GM19025 (cell line): ENCODE measurements around the gene EPS8L2.
"Not testable (repeated sequence)": the region's sequence is repeated elsewhere in the genome, so short reads cannot be mapped to it uniquely, and the experiment has no call there.

Experiments
- ATAC-seq: cut with Tn5 transposase; IDR thresholded peaks from one replicate; pipeline ENCODE4 v1.9.1; 2021; ENCODE audit warnings: mild to moderate bottlenecking, low read depth, moderate library complexity; ENCODE audit not compliant: unreplicated experiment

EPS8L2 gene

DNA sequence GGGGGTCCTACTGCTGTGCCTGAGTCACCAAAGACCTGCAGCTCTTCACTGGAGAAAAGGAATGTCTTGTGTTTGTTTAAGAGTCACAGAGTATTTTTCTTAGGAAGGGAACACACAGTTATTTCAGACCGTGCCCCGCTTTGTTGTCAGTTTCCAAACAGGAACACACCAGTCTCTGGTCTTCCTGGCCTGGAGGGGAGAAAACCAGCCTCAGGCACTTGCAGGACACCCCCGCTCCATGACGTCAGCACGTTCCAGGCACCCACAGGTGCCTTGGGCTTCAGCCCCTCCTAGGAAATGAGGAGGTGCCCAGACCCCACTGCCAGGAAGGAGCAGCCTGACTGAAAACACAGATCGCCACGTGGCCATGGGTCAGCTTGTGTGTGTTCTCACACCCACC, 16.4 kb upstream of the EPS8L2 start:
- no peak for ATAC-seq

DNA sequence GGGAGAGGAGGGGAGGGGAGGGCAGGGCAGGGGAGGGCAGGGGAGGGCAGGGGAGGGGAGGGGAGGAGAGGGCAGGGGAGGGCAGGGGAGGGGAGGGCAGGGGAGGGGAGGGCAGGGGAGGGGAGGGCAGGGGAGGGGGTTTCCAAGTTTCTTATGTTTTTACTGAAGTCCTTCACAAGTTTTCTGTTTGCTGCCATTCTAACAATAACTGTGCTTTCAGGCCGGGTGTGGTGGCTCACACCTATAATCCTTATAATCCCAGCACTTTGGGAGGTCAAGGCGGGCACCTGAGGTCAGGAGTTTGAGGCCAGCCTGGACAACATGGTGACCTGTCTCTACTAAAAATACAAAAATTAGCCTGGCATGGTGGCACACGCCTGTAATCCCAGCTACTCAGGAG, 15.8 kb upstream of the EPS8L2 start:
- ATAC-seq: not testable (repeated sequence)

DNA sequence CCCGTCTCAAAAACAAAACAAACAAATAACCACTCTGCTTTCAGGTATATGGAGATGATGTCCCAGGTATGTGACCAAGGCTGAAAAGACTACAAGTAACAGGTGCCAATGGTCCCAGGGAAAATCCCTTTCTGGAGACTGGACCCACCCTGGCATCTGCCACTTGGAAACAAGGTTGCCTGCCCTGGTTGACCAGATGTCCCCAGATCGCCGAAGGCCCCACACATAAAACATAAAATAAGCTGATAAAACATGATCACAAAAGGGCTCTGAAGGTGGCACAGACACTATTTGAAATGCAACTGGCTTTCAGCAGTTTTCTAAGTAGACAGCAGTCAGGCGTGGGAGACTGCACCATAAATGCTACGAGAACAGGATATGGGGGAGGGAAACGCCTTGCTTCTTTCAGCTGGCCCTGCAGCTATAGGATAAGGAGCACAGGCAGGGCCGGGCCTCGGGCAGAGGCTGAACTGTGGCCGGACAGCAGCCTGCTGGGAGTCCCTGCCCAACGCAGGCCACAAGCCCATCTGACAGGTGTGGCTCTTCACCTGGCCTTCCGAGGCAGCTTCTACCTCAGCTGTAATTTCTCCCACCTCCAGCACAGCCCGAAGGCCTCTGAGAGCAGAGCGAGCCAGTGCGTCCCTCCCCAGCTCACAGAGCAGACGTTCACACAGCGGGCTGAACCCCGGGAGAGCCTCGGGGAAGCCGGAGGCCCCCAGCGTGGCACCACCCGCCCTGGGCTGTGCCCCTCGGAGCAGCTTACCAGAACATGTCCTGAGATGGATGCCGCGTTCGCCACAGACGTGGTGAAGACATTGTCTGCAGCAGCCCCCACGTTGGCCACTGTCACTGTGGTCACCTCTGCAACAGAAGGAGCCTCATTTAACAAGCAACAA, 15.0 kb upstream of the EPS8L2 start:
- ATAC-seq: no peak

DNA sequence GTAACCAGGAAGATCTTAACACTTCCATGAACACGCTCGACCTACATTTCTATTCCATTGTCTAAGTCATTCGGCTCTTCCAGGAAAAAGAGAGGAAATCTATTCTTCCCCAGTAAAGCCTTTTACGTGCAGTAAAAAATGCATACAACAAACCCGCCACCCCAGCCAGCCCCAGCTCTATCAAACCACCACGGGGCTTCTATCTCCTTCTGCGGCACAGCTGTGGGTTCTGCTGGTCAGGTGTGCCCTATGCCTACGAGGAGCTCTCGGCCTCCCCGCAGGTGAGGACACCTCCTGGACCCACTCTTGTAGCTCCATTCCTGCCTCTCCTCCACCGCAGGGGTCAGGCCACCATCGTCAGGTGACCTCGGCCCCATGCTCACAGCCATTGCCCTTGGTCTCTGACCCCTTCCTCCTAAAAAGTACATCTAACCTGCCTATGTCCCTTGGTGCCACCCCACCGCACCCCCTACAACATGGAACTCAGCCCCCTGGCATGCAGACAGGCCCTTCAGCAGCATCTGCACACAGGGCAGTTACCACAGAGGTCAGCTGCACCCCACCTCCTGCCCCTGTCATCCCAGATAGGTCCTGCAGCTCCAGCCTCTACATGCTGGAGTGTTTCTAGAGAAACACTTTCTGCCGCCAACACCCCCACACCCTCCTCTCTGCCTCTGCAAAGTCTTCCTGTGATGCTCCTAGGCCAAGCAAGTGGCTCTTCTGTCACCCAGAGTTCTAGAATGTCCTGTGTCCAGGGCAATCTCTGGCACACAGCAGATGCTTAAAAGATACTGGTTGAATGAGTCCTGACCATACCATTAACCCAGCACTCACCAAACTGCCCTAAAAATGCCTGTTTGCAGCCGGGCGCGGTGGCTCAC, 14.1 kb upstream of the EPS8L2 start:
- no peak for ATAC-seq

DNA sequence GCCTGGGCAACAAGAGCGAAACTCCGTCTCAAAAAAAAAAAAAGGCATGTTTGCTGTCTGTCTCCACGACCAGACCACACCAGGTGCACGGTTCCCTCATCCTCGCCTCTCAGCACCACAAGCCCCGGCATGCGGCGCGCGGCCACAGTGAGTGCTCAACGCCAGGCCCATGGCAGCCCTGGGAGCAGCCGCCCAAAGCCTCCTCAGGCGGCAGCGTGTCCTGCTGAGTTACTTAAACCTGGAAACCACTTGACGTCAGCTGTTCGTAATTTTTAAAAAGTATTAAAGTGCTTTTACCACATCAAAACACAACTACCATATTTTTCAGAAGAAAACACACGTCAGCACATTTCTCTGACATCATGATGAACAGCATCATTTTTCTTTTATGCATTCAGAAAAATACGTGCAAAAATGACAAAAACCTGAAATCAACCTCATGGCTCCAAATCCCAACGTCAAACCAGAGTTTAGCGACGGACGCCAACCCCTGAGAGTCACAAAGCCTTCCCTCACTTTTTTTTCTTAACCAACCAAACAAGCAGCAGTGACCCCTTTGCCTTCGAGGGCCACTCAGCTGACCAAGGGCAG, 13.1 kb upstream of the EPS8L2 start:
- no peak for ATAC-seq

DNA sequence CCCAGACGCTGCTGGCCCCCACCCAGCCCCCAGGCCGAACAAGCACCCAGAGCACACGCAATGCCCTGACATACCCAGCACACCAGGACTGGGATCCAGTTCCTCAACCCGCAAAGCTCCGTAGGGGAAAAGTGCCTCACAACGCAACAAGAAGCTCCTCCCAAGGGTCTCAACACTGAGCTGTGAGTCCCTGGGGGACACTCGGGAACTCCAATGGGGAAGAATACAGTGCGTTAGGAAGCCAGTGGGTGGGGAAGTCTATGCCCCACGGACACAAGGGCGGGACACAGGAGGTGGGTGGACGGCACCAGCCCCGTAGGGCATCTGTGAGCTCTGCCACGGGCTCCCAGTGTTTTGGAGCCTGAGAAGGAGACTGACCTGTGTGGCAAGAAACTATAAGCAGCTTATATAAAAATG, 12.6 kb upstream of the EPS8L2 start:
- no peak for ATAC-seq

DNA sequence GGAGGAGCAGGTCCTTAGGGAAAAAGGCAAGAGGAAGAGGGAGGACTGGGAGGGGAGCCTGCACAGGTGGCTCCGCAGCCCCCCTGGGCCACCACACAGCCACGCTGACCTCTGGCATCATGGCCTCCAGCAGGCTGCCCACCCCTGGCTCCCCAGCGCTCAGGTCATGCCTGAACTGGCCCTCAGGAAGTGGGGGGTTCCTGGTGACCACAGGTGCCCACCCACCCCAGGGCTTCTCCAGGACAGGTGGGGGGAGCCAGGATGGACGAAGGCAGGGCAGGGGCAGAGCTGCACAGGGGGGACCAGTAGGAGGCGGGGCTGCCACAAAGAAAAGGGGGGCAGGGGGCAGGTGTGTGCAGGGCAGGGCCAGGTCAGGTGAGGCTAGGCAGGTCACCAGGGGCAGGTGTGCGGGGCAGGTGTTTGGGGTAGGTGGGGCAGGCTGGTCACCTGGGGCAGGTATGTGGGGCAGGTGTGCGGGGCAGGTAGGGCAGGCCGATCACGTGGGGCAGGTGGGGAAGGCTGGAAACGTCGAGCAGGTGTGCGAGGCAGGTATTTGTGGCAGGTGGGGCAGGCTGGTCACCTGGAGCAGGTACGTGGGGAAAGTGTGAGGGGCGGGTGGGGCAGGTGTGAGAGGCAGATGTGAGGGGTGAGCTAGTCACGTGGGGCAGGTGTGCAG, 12.0 kb upstream of the EPS8L2 start:
- no peak for ATAC-seq

DNA sequence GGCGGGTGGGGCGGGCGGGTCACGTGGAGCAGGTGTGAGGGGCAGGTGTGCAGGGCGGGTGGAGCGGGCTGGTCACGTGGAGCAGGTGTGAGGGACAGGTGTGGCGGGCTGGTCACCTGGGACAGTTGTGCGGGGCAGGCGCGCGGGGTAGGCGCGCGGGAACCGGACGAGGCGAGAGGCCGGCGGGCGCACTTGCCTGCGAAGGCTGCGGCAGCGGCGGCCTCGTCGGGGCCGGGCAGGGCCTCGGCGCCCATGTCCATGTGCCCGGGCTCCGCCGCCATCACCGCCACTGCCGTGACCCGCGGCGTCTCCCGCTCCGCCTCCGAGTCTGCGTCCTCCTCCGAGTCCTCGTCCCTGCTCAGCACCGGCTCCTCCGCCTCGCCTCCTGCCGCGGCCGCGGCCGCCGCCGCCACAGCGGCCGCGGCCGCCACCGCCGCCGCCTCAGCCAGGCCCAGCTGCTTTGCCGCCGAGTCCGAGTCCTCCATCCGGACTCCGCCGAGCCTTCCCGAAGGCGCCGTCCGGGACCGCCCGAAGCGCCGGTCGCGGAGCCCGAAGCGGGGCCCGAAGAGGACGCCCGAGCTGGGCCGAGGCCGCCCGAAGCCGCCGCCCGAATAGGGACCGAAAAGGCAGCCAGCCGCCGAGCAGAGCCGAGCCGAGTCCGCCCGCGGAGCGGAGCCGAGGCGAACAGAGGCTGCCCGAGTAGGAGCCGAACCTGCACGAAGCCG, 11.3 kb upstream of the EPS8L2 start, which contains the start of gene DEAF1:
Gene DEAF1, minus strand, starts transcription at position 660 of the 725 bp plus-strand sequence. Its CDS starts 175 bp downstream, at position 485.
- peak; percentile 76 for ATAC-seq

DNA sequence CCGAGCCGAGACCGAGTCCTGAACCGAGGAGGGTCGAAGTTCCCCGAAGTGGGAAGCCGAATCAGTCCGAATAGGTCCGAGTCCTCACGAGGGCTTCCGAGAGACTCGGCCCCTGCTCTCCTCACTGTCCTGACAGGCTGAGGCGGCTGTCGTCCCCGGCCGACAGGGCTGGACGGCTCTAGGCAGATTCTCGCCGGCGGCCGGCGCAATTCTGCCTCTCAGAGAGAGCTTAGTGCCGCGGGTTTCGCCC, 10.8 kb upstream of the EPS8L2 start:
- ATAC-seq: no peak

DNA sequence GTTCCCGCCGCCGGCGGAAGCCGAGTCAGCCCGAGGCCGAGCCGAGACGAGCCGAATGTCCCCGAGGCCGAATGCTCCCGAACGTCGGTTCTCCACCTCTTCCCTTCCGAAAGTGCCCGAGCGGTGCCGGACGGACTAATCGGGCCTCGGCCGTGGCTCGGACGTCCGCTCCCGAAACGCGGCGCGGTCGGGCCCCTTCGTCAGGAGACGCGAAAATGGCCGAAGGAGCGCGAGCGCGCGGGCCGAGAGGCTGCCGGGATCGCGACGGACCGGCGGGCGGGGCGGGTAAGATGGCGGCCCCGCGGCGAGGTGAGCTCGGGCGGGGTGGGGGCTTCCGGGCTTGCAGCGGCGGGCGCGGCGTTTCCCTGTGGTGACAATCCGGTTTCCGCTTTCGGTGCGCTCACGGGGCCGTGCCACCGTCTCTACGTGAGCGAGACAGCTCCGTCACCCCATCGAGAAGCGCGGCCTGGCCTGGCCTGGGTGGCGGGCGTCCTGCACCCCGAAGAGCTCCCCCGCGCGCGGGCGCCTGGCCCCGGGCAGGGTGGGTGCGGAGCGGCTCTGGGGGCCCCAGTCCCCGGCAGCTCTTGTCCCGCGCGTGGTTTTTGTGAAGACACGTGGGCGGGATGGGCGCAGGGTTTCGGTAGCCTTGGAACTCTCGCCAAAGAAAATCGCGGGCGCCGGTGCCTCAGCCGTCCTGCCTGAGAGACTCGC, 10.3 kb upstream of the EPS8L2 start, which contains the start of gene TMEM80:
Gene TMEM80, plus strand, starts transcription at position 279 of the 711 bp plus-strand sequence. Its CDS starts 12 bp downstream, at position 291.
- ATAC-seq: peak; percentile 62

DNA sequence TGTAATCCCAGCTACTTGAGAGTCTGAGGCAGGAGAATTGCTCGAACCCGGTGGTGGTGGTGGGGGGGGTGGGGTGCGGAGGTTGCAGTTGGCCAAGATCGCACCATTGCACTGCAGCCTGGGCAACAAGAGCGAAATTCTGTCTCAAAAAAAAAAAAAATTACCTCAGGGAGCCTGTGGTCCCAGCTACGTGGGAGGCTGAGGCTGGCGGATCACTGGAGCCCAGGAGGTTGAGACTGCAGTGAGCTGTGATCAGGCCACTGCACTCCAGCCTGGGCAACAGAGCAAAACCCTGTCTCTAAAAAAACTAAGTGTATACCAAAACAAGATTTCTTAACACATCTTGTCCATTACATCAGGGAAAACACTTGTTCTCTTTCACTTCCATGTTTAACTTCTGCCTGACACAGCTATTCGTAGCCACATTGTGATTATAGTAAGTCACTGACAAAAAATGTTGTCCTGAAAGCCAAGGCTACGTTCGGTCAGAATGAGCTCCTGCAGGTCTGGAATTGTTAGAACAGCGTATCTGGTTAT, 9.0 kb upstream of the EPS8L2 start:
- ATAC-seq: no peak

DNA sequence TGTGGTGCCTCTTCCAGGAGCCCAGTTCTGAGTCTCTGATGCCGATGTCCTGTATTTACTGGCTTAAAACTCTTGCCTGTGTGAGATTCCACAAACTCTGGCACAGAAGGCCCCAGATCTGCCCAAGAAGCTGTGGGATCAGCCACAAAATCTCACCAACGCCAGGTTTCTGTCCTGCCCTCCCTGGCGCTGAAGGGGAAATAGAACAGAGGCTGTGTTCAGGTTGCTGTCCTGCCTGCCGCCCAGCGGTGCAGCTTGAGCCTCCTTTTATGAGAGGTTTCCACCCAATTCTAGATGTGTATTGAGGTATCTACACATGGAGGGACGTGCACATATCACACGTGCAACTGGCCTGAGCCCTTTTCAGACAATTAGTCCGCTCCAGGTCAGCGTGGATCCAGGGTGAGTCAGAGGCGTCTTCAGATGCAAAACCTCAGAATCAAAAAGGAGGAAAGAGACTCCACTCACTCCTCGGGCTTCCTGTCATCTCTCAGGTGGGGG, 8.2 kb upstream of the EPS8L2 start:
- ATAC-seq: no peak

DNA sequence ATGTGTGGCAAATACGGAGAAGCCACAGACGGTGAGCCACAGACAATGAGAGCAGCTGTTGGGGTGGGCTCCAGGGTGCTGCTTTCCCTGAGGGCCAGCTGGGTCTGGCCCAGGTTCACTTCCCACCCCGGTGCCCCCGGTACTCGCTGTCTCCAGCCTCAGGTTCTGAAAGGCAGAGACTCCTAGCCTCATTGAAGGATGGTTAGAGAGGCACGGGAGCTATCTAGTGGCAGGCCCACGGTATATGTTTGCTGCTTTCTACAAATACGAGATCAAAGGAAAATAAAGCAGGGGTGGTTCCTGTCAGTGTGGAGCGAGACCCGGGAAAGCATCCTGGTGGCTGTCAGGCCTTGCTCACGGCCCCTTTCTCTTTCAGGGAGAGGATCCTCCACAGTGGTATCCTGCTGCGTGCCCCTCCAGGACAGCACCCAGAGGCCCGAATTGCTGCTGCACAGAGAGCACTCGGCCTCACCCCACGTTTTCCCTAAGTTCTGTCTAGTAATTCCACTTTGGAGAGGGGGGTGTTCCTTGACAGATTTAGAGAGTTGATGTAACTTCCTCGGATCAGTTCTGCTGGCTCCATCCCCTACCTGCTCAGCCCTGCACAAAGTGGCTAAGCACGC, 7.4 kb upstream of the EPS8L2 start:
- no peak for ATAC-seq

DNA sequence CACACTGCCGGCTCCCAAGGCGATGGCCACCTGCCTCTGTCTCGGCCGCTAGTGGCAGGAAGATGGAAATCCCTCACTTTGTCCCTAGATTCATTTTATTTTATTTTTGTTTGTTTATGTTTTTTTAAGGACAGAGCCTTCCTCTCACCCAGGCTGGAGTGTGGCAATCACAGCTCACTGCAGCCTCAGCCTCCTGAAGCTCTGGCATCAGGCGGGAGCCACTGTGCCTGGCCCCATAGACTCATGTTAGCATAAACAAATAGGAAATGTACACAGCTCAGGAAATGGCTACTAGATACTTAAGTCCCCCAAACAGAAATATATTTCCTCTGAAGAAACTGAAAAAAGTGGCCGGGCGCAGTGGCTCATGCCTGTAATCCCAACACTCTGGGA, 6.9 kb upstream of the EPS8L2 start:
- no peak for ATAC-seq

DNA sequence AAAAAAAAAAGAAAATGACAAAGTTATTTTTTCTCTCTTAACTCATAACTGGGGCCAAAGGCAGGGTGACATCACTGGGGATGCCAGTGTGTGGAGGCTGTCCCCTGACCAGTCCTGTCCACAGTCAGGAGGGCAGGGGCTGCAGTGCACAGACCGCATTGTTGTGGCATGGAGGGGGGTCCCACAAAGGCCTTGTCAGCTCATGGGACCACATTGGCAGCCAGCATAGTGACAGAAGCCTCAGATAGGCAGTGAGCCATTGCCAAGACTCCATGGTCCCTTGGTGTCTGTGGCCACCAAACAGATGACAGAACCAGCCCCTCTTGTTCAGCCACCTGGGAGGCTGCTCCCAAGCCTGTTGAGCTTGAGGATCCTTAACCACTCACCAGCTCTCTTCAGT, 6.3 kb upstream of the EPS8L2 start:
- ATAC-seq: no peak

DNA sequence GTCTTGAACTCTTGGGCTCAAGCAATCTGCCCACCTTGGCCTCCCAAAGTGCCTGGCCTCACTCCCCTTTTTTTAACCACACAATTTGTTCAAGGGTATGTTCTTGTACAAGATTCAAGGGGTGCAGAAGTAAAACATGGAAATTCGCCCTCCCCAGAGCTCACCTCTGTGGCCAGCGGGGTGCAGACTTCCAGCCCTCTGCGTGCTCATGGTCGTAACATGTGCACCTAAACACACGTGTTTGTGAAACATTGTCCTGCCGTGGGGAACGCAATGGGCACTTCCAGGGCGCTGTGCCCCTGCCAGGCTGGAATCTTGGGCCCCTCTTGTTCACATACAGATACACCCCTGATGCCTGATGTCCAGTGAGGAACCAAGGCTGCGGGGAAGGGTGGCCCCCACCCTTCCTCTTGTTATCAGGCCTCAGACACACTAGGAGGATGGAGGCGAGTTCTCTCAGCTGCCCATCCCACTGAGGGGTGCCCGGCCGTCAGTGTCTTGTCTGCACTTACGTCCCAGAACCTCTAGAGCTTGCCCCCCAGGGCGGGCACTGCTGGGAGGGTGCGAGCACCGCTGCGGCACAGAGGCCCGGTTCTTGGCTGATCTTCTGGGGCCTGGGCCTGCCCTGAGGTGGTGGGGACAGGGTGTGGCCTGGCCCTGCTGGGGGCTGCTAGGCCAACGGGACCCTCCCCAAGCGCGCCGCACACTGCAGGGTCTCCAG, 4.1 kb upstream of the EPS8L2 start:
- no peak for ATAC-seq

DNA sequence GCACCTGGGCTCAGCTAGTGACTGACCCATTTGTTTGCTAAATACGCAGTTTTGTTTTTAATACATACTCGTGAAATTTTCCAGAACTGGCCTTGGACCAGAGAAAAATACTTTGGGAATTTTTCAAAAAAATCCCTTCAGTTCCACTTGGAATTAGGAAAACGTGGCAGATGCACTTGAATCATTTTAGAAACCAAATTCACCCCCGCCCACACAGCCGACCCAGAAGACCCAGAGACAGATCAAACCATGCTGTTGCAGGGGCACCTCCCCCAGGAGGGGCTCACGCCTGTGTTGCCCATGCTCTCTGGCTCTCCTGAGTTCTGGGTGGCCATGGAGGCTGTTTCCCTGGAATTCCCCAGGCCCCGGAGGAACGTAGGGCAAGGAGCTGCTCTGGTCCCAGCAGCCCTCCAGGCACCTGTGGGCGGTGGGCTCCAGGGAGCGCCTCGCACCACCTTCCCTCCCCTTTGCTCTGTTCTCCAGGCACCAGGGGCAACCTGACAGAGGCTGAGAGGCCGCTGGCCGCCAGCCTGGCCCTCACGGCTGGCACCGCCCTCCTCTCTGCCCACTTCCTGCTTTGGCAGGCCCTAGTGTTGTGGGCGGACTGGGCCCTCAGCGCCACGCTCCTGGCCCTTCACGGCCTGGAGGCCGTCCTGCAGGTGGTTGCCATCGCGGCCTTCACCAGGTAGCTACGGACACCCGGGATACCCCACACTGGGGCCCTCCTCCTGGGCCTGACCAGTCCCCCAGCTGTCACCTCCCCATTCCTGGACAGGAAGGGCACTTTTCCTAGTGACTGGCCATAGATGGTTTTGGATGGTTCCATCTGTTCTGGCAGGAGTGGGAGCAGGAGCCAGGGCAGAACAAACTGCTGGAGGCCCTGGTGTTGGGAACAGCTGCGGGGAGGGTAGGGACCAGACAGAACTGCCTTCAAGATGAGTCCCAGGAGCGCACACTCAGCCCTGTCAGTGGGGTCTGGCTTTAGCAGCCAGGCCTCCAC, 3.3 kb upstream of the EPS8L2 start:
- no peak for ATAC-seq
